Fibroblast of lung (primary cell): ENCODE results near the gene USP5.

Experiments
- CTCF ChIP-seq, 2 donors: IDR thresholded peaks in 1 of 2; conservative IDR thresholded peaks in 1 of 2; 1 replicate in 1 of 2; 2 replicates in 1 of 2; pipeline ENCODE4 v1.5.1; 2011 to 2012; ENCODE audit warnings: low read length in 2 of 2, control low read depth in 1 of 2, inconsistent platforms in 1 of 2, low read depth in 1 of 2, mild to moderate bottlenecking in 1 of 2
- EZH2 ChIP-seq: IDR thresholded peaks from 2 replicates; pipeline ENCODE4 v1.5.1; 2012; ENCODE audit warnings: low read length, control low read depth, mild to moderate bottlenecking; ENCODE audit errors: missing control alignments

GRCh38 chr12:6905414-6906040, 53.6 kb downstream of the USP5 start:
- TF ChIP-seq EZH2 (no peak), CTCF (conservative IDR thresholded peaks at IDR 0.05 in 1 of 2, IDR thresholded peaks at IDR 0.05 in 1 of 2; ENCODE audit: low read depth in 1 of 2, low read length in 2 of 2) (no peak)
